NT2/D1 (cell line): ENCODE data around the gene EDN1.

ENCODE experiments used
- SUZ12 ChIP-seq: IDR thresholded peaks from 2 replicates; pipeline ENCODE4 v1.6.1; 2011; ENCODE audit not compliant: insufficient read length, insufficient read depth; ENCODE audit errors: extremely low read depth
- YY1 ChIP-seq: IDR thresholded peaks from 2 replicates; pipeline ENCODE4 v1.6.1; 2011; ENCODE audit not compliant: insufficient read length, insufficient read depth

GRCh38 chr6:12250383-12250770, 39.8 kb upstream of the EDN1 start:
- TF ChIP-seq YY1 (no peak), SUZ12 (no peak)
